HCT116 (cell line): ENCODE data around the gene IL18RAP. TPM values are rescaled to one million over a fixed set of nuclear protein-coding genes. Genes with fewer than 3 reads are reported as not detected.

ENCODE experiments used
- ATAC-seq: fragments of 200-7000 bp; cut with Tn5 transposase; 2 replicates; pipeline ENCODE4 v1.9.1; 2020; ENCODE audit warnings: mild to moderate bottlenecking, moderate library complexity
- BruUV-seq: library from RNA; stranded (reverse); fragments of 400-500 nt; replicated peaks from 2 replicates; lab custom pipeline; 2021; lab: Mats Ljungman, UMichigan
- CTCF ChIA-PET: fragments of 300-600 bp; sonication (Branson Sonifier 250); formaldehyde crosslinking; loops from one replicate; lab custom pipeline; 2021; ENCODE audit warnings: antibody characterized with exemption; lab: Charles Lee
- POLR2A ChIA-PET: fragments of 300-600, 350-600 bp; sonication (Branson Sonifier 250); formaldehyde crosslinking; loops from one replicate; lab custom pipeline; 2021; ENCODE audit warnings: antibody characterized with exemption; lab: Charles Lee
- RAD21 ChIA-PET, 2 experiments: fragments of 300-600 bp; sonication (Branson Sonifier 250); formaldehyde crosslinking; loops; one replicate each; lab custom pipeline; 2023; ENCODE audit warnings: low total read pairs in 2 of 2; ENCODE audit not compliant: uncharacterized antibody in 2 of 2, unreplicated experiment in 2 of 2, low non-redundant PET in 1 of 2; lab: Charles Lee
- DNase-seq: peaks from one replicate; pipeline ENCODE4 v3.0.0-alpha.2; 2010; ENCODE audit warnings: low read depth, low spot score
- H2AFZ ChIP-seq: fragments of 200-600 bp; shearing (Covaris generic), sonication (generic); 2 replicates; pipeline ENCODE4 v1.6.1; 2017; ENCODE audit warnings: low read depth, mixed run types, mixed read lengths, antibody characterized with exemption, low read length; ENCODE audit not compliant: poor library complexity, severe bottlenecking
- H3K27ac ChIP-seq: 2 replicates; pipeline ENCODE4 v1.5.1; 2012; ENCODE audit warnings: low read depth, low read length
- H3K27me3 ChIP-seq: fragments of 200-600 bp; sonication (generic); 2 replicates; pipeline ENCODE4 v1.6.1; 2016; ENCODE audit warnings: mixed run types, low read length, mixed read lengths; ENCODE audit not compliant: insufficient read depth
- H3K36me3 ChIP-seq, 2 experiments: fragments of 200-500 bp in 1 of 2; fragments of 200-600 bp in 1 of 2; sonication (Bioruptor generic) in 1 of 2; sonication (generic) in 1 of 2; 2 replicates each; pipeline versions ENCODE4 v1.5.1 to v1.6.1; 2014 to 2016; ENCODE audit warnings: low read length in 2 of 2, inconsistent platforms in 1 of 2, mixed read lengths in 1 of 2, mixed run types in 1 of 2; ENCODE audit not compliant: insufficient read depth in 2 of 2, control insufficient read depth in 1 of 2
- H3K4me1 ChIP-seq, 2 experiments: fragments of 200-600 bp in 1 of 2; sonication (generic) in 1 of 2; 2 replicates each; pipeline versions ENCODE4 v1.5.1 to v1.6.1; 2012 to 2017; ENCODE audit warnings: low read length in 2 of 2, inconsistent platforms in 1 of 2, mild to moderate bottlenecking in 1 of 2, mixed read lengths in 1 of 2, mixed run types in 1 of 2, moderate library complexity in 1 of 2; ENCODE audit not compliant: insufficient read depth in 2 of 2, control insufficient read depth in 1 of 2
- H3K4me2 ChIP-seq: fragments of 200-600 bp; sonication (generic); 2 replicates; pipeline ENCODE4 v1.6.1; 2017; ENCODE audit warnings: mixed run types, low read length, mixed read lengths
- H3K4me3 ChIP-seq, 2 experiments: fragments of 200-600 bp in 1 of 2; sonication (generic) in 1 of 2; replicated peaks in 1 of 2; 2 replicates each; pipeline ENCODE4 v1.5.1; 2011 to 2016; ENCODE audit warnings: low read length in 2 of 2, control low read depth in 1 of 2, low read depth in 1 of 2, mild to moderate bottlenecking in 1 of 2, mixed read lengths in 1 of 2, mixed run types in 1 of 2
- H3K79me2 ChIP-seq: fragments of 200-600 bp; sonication (generic); 2 replicates; pipeline ENCODE4 v1.6.1; 2017; ENCODE audit warnings: mild to moderate bottlenecking, mixed run types, low read length, moderate library complexity, mixed read lengths; ENCODE audit not compliant: insufficient read depth
- H3K9ac ChIP-seq: fragments of 200-600 bp; sonication (generic); 2 replicates; pipeline ENCODE4 v1.6.1; 2016; ENCODE audit warnings: low read length, mixed read lengths
- H3K9me2 ChIP-seq: fragments of 200-600 bp; sonication (generic), shearing (Covaris generic); 2 replicates; pipeline ENCODE4 v1.6.1; 2017; ENCODE audit warnings: mixed run types, mild to moderate bottlenecking, moderate library complexity; ENCODE audit not compliant: insufficient read depth
- H3K9me3 ChIP-seq, 2 experiments: fragments of 200-500 bp in 1 of 2; fragments of 200-600 bp in 1 of 2; sonication (Bioruptor generic) in 1 of 2; sonication (generic) in 1 of 2; 2 replicates each; pipeline ENCODE4 v1.6.1; 2014 to 2017; ENCODE audit warnings: low read length in 2 of 2, mixed read lengths in 2 of 2, inconsistent platforms in 1 of 2, low read depth in 1 of 2, mild to moderate bottlenecking in 1 of 2, mixed run types in 1 of 2, moderate library complexity in 1 of 2; ENCODE audit not compliant: control insufficient read depth in 1 of 2, insufficient read depth in 1 of 2
- H4K20me1 ChIP-seq: fragments of 200-600 bp; sonication (generic), shearing (Covaris generic); 2 replicates; pipeline ENCODE4 v1.6.1; 2017; ENCODE audit warnings: mixed run types, mild to moderate bottlenecking, moderate library complexity; ENCODE audit not compliant: insufficient read depth
- ATF3 ChIP-seq: IDR thresholded peaks from 2 replicates; pipeline ENCODE4 v1.6.1; 2012
- CTCF ChIP-seq, 3 experiments: fragments of 200-600 bp in 1 of 3; sonication (generic) in 1 of 3; IDR thresholded peaks in 2 of 3; conservative IDR thresholded peaks in 1 of 3; 2 replicates each; pipeline ENCODE4 v1.5.1; 2012 to 2017; ENCODE audit warnings: low read depth in 2 of 3, low read length in 2 of 3, antibody characterized with exemption in 1 of 3, borderline replicate concordance in 1 of 3, control low read depth in 1 of 3, mild to moderate bottlenecking in 1 of 3, mixed read lengths in 1 of 3, mixed run types in 1 of 3, moderate library complexity in 1 of 3; ENCODE audit not compliant: insufficient read depth in 1 of 3
- EGR1 ChIP-seq: IDR thresholded peaks from 2 replicates; pipeline ENCODE4 v1.6.1; 2012; ENCODE audit warnings: low read depth
- ELF1 ChIP-seq: IDR thresholded peaks from 2 replicates; pipeline ENCODE4 v1.6.1; 2012; ENCODE audit warnings: low read depth, borderline replicate concordance
- EZH2 ChIP-seq: fragments of 200-600 bp; sonication (generic); IDR thresholded peaks from 2 replicates; pipeline ENCODE4 v1.6.1; 2017; ENCODE audit warnings: antibody characterized with exemption, mixed run types
- EZH2phosphoT487 ChIP-seq: fragments of 200-600 bp; IDR thresholded peaks from 2 replicates; pipeline ENCODE4 v1.6.1; 2018; ENCODE audit warnings: antibody characterized with exemption, borderline replicate concordance
- MAX ChIP-seq: IDR thresholded peaks from 2 replicates; pipeline ENCODE4 v1.6.1; 2012
- POLR2A ChIP-seq: IDR thresholded peaks from 2 replicates; pipeline ENCODE4 v1.7.0; 2011; ENCODE audit warnings: borderline replicate concordance; ENCODE audit not compliant: insufficient read depth, insufficient read length; ENCODE audit errors: extremely low read depth
- POLR2AphosphoS5 ChIP-seq: IDR thresholded peaks from 2 replicates; pipeline ENCODE4 v1.6.1; 2011; ENCODE audit warnings: mild to moderate bottlenecking, low read depth, low read length, moderate library complexity
- RAD21 ChIP-seq: IDR thresholded peaks from 2 replicates; pipeline ENCODE4 v1.6.1; 2012; ENCODE audit warnings: low read depth, mild to moderate bottlenecking
- REST ChIP-seq: IDR thresholded peaks from 2 replicates; pipeline ENCODE4 v1.6.1; 2012; ENCODE audit warnings: low read depth
- SIN3A ChIP-seq: IDR thresholded peaks from 2 replicates; pipeline ENCODE4 v1.6.1; 2012; ENCODE audit warnings: low read depth
- TCF7L2 ChIP-seq: IDR thresholded peaks from 2 replicates; pipeline ENCODE4 v1.7.0; 2011; ENCODE audit warnings: borderline replicate concordance, inconsistent platforms; ENCODE audit not compliant: insufficient read depth, insufficient read length; ENCODE audit errors: extremely low read depth
- YY1 ChIP-seq: IDR thresholded peaks from 2 replicates; pipeline ENCODE4 v1.6.1; 2011; ENCODE audit warnings: low read length, low read depth, moderate library complexity, mild to moderate bottlenecking; ENCODE audit not compliant: insufficient replicate concordance; ENCODE audit errors: extremely low read depth
- ZFX ChIP-seq: fragments of 450-650 bp; IDR thresholded peaks from 2 replicates; pipeline ENCODE4 v1.6.1; 2017
- ZNF274 ChIP-seq: fragments of 200-500 bp; sonication (Bioruptor generic); IDR thresholded peaks from 2 replicates; pipeline ENCODE4 v1.6.1; 2014; ENCODE audit warnings: mild to moderate bottlenecking, low read depth, low read length, inconsistent platforms
- intact Hi-C: fragments of 100-400 bp; cut with micrococcal nuclease; formaldehyde crosslinking; loops from 2 replicates; pipeline ENCODE4 v1.10.0; 2022
- total RNA-seq: library from RNA; stranded (reverse); gene quantifications from one replicate; pipeline ENCODE4 v1.2.1, GENCODE V29; 2021; ENCODE audit not compliant: unreplicated experiment

IL18RAP gene
- total RNA-seq, 1 experiment from 2014 or later, result not detected

GRCh38 chr2:102437122-102437521 is 14.2 kb downstream of the IL18RAP start (continued):
- no peak for TF ChIP-seq CTCF (IDR thresholded peaks at IDR 0.05 in 2 of 3, conservative IDR thresholded peaks at IDR 0.05 in 1 of 3; ENCODE audit: borderline replicate concordance in 1 of 3, insufficient read depth in 1 of 3, low read depth in 2 of 3, low read length in 2 of 3)
- TF ChIP-seq YY1, result no peak
- TF ChIP-seq RAD21, result no peak

- intact Hi-C loops, result no loop called here
- DNase-seq, result no peak
- H3K4me1 ChIP-seq, result no peaks in the 10 kb centered on the region; a peak in 1 of 4 replicates
- no peak for TF ChIP-seq REST
- no peak for TF ChIP-seq POLR2A
- no peak for TF ChIP-seq POLR2AphosphoS5
- no peak for TF ChIP-seq EZH2phosphoT487
- no peak for TF ChIP-seq MAX
- no peak for TF ChIP-seq ZFX
- TF ChIP-seq ELF1, result no peak
- TF ChIP-seq SIN3A, result no peak
- TF ChIP-seq ZNF274, result no peak
- TF ChIP-seq TCF7L2, result no peak
- TF ChIP-seq ATF3, result no peak
- no peak for TF ChIP-seq EGR1
- TF ChIP-seq EZH2, result no peak
- H3K27me3 ChIP-seq, result no peaks in the 10 kb centered on the region
- H3K4me2 ChIP-seq, result no peak overlapping the region
- POLR2A ChIA-PET, result no interaction called here
- CTCF ChIA-PET, result no interaction called here
- RAD21 ChIA-PET, result no interaction called here
- H4K20me1 ChIP-seq, result no peaks in the 10 kb centered on the region
- H3K79me2 ChIP-seq, result no peaks in the 10 kb centered on the region
- no peaks in the 10 kb centered on the region for H3K36me3 ChIP-seq
- H3K9me2 ChIP-seq, result no peaks in the 10 kb centered on the region
- H2AFZ ChIP-seq, result no peak overlapping the region
- no peak overlapping the region for H3K4me3 ChIP-seq
- H3K27ac ChIP-seq, result no peak overlapping the region
- ATAC-seq, result no peak
- no peaks in the 10 kb centered on the region for H3K9me3 ChIP-seq
- no TSS peak for BruUV-seq
- H3K9ac ChIP-seq, result no peak overlapping the region
Observed at GRCh38 chr2:102438111-102438510, 15.2 kb downstream of the IL18RAP start.
